ENCODE results near the gene ZMYND19.
"Not testable (repeated sequence)": the region's sequence is repeated elsewhere in the genome, so short reads cannot be mapped to it uniquely, and the experiment has no call there.

DNA sequence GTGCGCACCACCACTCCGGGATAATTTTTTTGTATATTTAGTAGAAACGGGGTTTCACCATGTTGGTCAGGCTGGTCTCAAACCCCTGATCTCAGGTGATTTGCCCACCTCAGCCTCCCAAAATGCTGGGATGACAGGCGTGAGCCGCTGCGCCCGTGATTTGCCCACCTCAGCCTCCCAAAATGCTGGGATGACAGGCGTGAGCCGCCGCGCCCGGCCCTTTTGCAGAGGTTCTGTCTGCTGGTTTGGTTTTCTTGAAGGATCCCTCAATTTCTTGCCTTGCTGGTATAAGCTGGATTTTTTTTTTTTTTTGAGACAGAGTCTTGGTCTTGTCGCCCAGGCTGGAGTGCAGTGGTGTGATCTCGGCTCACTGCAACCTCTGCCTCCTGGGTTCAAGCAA, 37.1 kb upstream of the ZMYND19 start:
- TF ChIP-seq, protein P1, sequence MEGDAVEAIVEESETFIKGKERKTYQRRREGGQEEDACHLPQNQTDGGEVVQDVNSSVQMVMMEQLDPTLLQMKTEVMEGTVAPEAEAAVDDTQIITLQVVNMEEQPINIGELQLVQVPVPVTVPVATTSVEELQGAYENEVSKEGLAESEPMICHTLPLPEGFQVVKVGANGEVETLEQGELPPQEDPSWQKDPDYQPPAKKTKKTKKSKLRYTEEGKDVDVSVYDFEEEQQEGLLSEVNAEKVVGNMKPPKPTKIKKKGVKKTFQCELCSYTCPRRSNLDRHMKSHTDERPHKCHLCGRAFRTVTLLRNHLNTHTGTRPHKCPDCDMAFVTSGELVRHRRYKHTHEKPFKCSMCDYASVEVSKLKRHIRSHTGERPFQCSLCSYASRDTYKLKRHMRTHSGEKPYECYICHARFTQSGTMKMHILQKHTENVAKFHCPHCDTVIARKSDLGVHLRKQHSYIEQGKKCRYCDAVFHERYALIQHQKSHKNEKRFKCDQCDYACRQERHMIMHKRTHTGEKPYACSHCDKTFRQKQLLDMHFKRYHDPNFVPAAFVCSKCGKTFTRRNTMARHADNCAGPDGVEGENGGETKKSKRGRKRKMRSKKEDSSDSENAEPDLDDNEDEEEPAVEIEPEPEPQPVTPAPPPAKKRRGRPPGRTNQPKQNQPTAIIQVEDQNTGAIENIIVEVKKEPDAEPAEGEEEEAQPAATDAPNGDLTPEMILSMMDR (IDR thresholded peaks at IDR 0.05; ENCODE audit: extremely low read depth in 1 of 2, insufficient read depth in 1 of 2, low read depth in 1 of 2, low read length in 2 of 2) = not testable (repeated sequence)
- TF ChIP-seq EZH2 (IDR thresholded peaks at IDR 0.05; ENCODE audit: borderline replicate concordance, low read depth, low read length, severe bottlenecking) = not testable (repeated sequence)
